ENCODE measurements around the gene SUDS3.

- no peak for TF ChIP-seq POLR2A (IDR thresholded peaks at IDR 0.05; ENCODE audit: low read length)
- no peak for TF ChIP-seq GATA1 (IDR thresholded peaks at IDR 0.05; ENCODE audit: low read depth, low read length)
These were observed 41.6 kb downstream of the SUDS3 start for GRCh38 chr12:118417942-118418341.
